ENCODE data around the gene CRACR2A.

DNA sequence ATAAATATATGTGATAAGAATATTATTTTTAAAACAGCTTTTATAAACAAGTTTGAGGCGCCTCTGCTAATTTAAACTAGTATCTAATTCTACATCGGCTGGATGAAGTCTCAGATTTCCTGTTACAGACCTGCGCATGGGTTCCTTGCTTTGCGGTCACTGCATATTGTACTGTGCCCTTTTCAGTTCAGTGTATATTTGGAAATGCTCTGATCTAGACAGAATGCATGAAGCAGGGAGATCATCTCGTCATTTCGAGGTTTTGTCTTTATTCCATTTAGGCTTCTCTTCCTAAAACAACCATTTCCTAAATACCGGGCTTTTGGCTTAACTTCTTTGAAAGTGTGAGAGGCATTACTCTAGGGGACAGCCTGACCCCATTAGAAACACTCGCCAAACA is 25.6 kb downstream of the CRACR2A start:
- TF ChIP-seq, protein P1, sequence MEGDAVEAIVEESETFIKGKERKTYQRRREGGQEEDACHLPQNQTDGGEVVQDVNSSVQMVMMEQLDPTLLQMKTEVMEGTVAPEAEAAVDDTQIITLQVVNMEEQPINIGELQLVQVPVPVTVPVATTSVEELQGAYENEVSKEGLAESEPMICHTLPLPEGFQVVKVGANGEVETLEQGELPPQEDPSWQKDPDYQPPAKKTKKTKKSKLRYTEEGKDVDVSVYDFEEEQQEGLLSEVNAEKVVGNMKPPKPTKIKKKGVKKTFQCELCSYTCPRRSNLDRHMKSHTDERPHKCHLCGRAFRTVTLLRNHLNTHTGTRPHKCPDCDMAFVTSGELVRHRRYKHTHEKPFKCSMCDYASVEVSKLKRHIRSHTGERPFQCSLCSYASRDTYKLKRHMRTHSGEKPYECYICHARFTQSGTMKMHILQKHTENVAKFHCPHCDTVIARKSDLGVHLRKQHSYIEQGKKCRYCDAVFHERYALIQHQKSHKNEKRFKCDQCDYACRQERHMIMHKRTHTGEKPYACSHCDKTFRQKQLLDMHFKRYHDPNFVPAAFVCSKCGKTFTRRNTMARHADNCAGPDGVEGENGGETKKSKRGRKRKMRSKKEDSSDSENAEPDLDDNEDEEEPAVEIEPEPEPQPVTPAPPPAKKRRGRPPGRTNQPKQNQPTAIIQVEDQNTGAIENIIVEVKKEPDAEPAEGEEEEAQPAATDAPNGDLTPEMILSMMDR (conservative IDR thresholded peaks at IDR 0.05; ENCODE audit: low read depth, low read length): no peak
- no peak for TF ChIP-seq CHD1 (IDR thresholded peaks at IDR 0.05; ENCODE audit: low read depth, low read length)
- TF ChIP-seq MXI1 (IDR thresholded peaks at IDR 0.05; ENCODE audit: borderline replicate concordance, low read depth, low read length): no peak
- TF ChIP-seq FOS (IDR thresholded peaks at IDR 0.05; ENCODE audit: low read depth, low read length): no peak
- no peak for TF ChIP-seq MAZ (IDR thresholded peaks at IDR 0.05; ENCODE audit: borderline replicate concordance, low read depth, low read length)
- no peak for TF ChIP-seq CEBPB (IDR thresholded peaks at IDR 0.05; ENCODE audit: low read depth, low read length)
- TF ChIP-seq, protein P2, sequence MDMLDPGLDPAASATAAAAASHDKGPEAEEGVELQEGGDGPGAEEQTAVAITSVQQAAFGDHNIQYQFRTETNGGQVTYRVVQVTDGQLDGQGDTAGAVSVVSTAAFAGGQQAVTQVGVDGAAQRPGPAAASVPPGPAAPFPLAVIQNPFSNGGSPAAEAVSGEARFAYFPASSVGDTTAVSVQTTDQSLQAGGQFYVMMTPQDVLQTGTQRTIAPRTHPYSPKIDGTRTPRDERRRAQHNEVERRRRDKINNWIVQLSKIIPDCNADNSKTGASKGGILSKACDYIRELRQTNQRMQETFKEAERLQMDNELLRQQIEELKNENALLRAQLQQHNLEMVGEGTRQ (IDR thresholded peaks at IDR 0.05; ENCODE audit: low read depth, low read length): no peak

Measured in IMR-90 (cell line).